CD4-positive, alpha-beta memory T cell (primary cell): ENCODE measurements around the gene EED. TPM values are rescaled to one million over a fixed set of nuclear protein-coding genes. Genes with fewer than 3 reads are reported as not detected.
"Not testable (repeated sequence)": the region's sequence is repeated elsewhere in the genome, so short reads cannot be mapped to it uniquely, and the experiment has no call there.

ENCODE experiments used
- CTCF ChIA-PET: fragments of 350-600 bp; sonication (Branson Sonifier 250); formaldehyde crosslinking; loops from one replicate; lab custom pipeline; 2021; ENCODE audit warnings: inconsistent platforms; ENCODE audit not compliant: partially characterized antibody; lab: Charles Lee
- POLR2A ChIA-PET: fragments of 350-600 bp; sonication (Branson Sonifier 250); formaldehyde crosslinking; loops from one replicate; lab custom pipeline; 2021; ENCODE audit not compliant: partially characterized antibody; lab: Charles Lee
- DNase-seq, 5 donors: peaks; one replicate each; pipeline versions ENCODE4 v3.0.0 to v3.0.0-alpha.2; 2020 to 2022; ENCODE audit warnings: mixed read lengths in 1 of 5
- H3K27ac ChIP-seq: one replicate; pipeline ENCODE4 v1.7.0; 2013; ENCODE audit warnings: low read depth, low read length
- H3K27me3 ChIP-seq: 2 replicates; pipeline ENCODE4 v1.7.0; 2013; ENCODE audit warnings: mild to moderate bottlenecking, low read length, moderate library complexity; ENCODE audit not compliant: insufficient read depth
- H3K36me3 ChIP-seq: 2 replicates; pipeline ENCODE4 v1.7.0; 2013; ENCODE audit warnings: mild to moderate bottlenecking, low read length, moderate library complexity; ENCODE audit not compliant: insufficient read depth
- H3K4me1 ChIP-seq: 2 replicates; pipeline ENCODE4 v1.7.0; 2013; ENCODE audit warnings: mild to moderate bottlenecking, low read length, moderate library complexity; ENCODE audit not compliant: insufficient read depth
- H3K4me3 ChIP-seq, 2 donors: one replicate each; pipeline ENCODE4 v1.7.0; 2013; ENCODE audit warnings: low read length in 2 of 2, mild to moderate bottlenecking in 1 of 2
- H3K9me3 ChIP-seq, 2 donors: one replicate each; pipeline ENCODE4 v1.7.0; 2013; ENCODE audit warnings: low read length in 2 of 2, control low read depth in 1 of 2; ENCODE audit not compliant: control insufficient read depth in 1 of 2
- H3K27ac Mint-ChIP-seq, 7 donors: one replicate each; pipeline ENCODE4 v1.8.0; 2020 to 2021; ENCODE audit warnings: mixed read lengths in 7 of 7, mild to moderate bottlenecking in 6 of 7, inconsistent platforms in 3 of 7, moderate library complexity in 3 of 7
- H3K27me3 Mint-ChIP-seq, 2 donors: one replicate each; pipeline ENCODE4 v1.8.0; 2020 to 2021; ENCODE audit warnings: mixed read lengths in 2 of 2
- H3K36me3 Mint-ChIP-seq, 2 donors: one replicate each; pipeline ENCODE4 v1.8.0; 2020 to 2021; ENCODE audit warnings: mixed read lengths in 2 of 2, inconsistent platforms in 1 of 2, mild to moderate bottlenecking in 1 of 2
- H3K4me1 Mint-ChIP-seq, 4 donors: one replicate each; pipeline ENCODE4 v1.8.0; 2020 to 2021; ENCODE audit warnings: mixed read lengths in 4 of 4, mild to moderate bottlenecking in 1 of 4
- H3K4me3 Mint-ChIP-seq, 8 donors: one replicate each; pipeline ENCODE4 v1.8.0; 2020 to 2021; ENCODE audit warnings: mixed read lengths in 8 of 8, mild to moderate bottlenecking in 7 of 8, moderate library complexity in 6 of 8, inconsistent platforms in 3 of 8
- H3K9me3 Mint-ChIP-seq, 8 donors: one replicate each; pipeline ENCODE4 v1.8.0; 2020 to 2021; ENCODE audit warnings: mixed read lengths in 8 of 8, mild to moderate bottlenecking in 5 of 8, inconsistent platforms in 3 of 8, moderate library complexity in 1 of 8
- intact Hi-C: fragments of 100-400 bp; cut with micrococcal nuclease; formaldehyde crosslinking; loops from one replicate; pipeline ENCODE4 v1.15.1; 2023
- polyA plus RNA-seq, 2 donors: library from polyadenylated mRNA; unstranded; fragments of 300-500 nt; fragmentation: Illumina TruSeq; gene quantifications; one replicate each; pipeline ENCODE4 v1.2.3, GENCODE V29; 2021
- total RNA-seq, 2 experiments: library from RNA; stranded (reverse); gene quantifications; one replicate each; pipeline ENCODE4 v1.2.3, GENCODE V29; 2021

EED gene
- total and polyA plus RNA-seq, 4 experiments from 2014 or later, result 15.5 to 51.0 (median 37.0) TPM

GRCh38 chr11:86228269-86229038 is 16.1 kb upstream of the EED start:
- intact Hi-C loops, result no loop called here
- Histone ChIP-seq H3K36me3 (no peaks in the 10 kb centered on the region), H3K4me1 (no peaks in the 10 kb centered on the region), H3K9me3 (no peaks in the 10 kb centered on the region), H3K27ac (no peak overlapping the region), H3K4me3 (no peak overlapping the region), H3K27me3 (no peaks in the 10 kb centered on the region)
- ChIA-PET POLR2A (no interaction called here), CTCF (interaction anchor here (0.7 kb wide), 1 partner anchor 266 kb away, joined by 3 read pairs; no protein-coding TSS in a partner anchor)
- DNase-seq, result no peak
- H3K4me1 Mint-ChIP-seq, result peaks cover 0 to 4% (median 0%) of the 10 kb centered on the region in 4 donors
- H3K9me3 Mint-ChIP-seq, result peaks cover 0 to 5% (median under 1%) of the 10 kb centered on the region in 8 donors
- no peaks in the 10 kb centered on the region for H3K36me3 Mint-ChIP-seq
- H3K27ac Mint-ChIP-seq, result no peak overlapping the region
- no peak overlapping the region for H3K4me3 Mint-ChIP-seq
- H3K27me3 Mint-ChIP-seq, result peaks cover 0 to 2% of the 10 kb centered on the region in 2 donors

GRCh38 chr11:86229039-86229330 is 15.6 kb upstream of the EED start:
- H3K9me3 Mint-ChIP-seq, H3K36me3 Mint-ChIP-seq, H3K4me1 ChIP-seq, H3K27ac ChIP-seq, H3K4me3 ChIP-seq, intact Hi-C loops, H3K4me3 Mint-ChIP-seq, H3K9me3 ChIP-seq, H3K27me3 Mint-ChIP-seq, H3K4me1 Mint-ChIP-seq, DNase-seq, H3K27ac Mint-ChIP-seq, H3K27me3 ChIP-seq, H3K36me3 ChIP-seq, POLR2A ChIA-PET: not testable (repeated sequence)
- CTCF ChIA-PET, result interaction anchor here (1.2 to 1.4 kb wide), 2 partner anchors 9 to 374 kb away, joined by 3 to 4 read pairs; no protein-coding TSS in a partner anchor

- H3K4me1 Mint-ChIP-seq, result peaks cover 0 to 4% (median 0%) of the 10 kb centered on the region in 4 donors
- POLR2A ChIA-PET, result no interaction called here
- H3K27ac Mint-ChIP-seq, result no peak overlapping the region
- H3K9me3 Mint-ChIP-seq, result no peaks in the 10 kb centered on the region
- intact Hi-C loops, result no loop called here
- CTCF ChIA-PET, result interaction anchor here (1.2 to 3.5 kb wide), 5 partner anchors 11 to 376 kb away, joined by 3 to 14 read pairs (median 3); no protein-coding TSS in a partner anchor
- no peak overlapping the region for H3K4me3 Mint-ChIP-seq
- H3K4me3 ChIP-seq, result no peak overlapping the region
- DNase-seq, result no peak
- H3K27me3 Mint-ChIP-seq, result no peaks in the 10 kb centered on the region
- no peaks in the 10 kb centered on the region for H3K9me3 ChIP-seq
- no peaks in the 10 kb centered on the region for H3K4me1 ChIP-seq
- H3K36me3 ChIP-seq, result no peaks in the 10 kb centered on the region
- H3K36me3 Mint-ChIP-seq, result no peaks in the 10 kb centered on the region
- H3K27ac ChIP-seq, result no peak overlapping the region
- no peaks in the 10 kb centered on the region for H3K27me3 ChIP-seq
Measured at GRCh38 chr11:86230179-86230804, 14.3 kb upstream of the EED start.

- ChIA-PET POLR2A (no interaction called here), CTCF (interaction anchor here (1.3 to 3.5 kb wide), 3 partner anchors 13 to 37 kb away, joined by 3 to 14 read pairs (median 3); no protein-coding TSS in a partner anchor)
- H3K27ac Mint-ChIP-seq, result no peak overlapping the region
- H3K4me1 Mint-ChIP-seq, result peaks cover 0 to 4% (median 0%) of the 10 kb centered on the region in 4 donors
- H3K27me3 Mint-ChIP-seq, result no peaks in the 10 kb centered on the region
- Histone ChIP-seq H3K36me3 (no peaks in the 10 kb centered on the region), H3K4me1 (no peaks in the 10 kb centered on the region), H3K27ac (no peak overlapping the region), H3K4me3 (no peak overlapping the region), H3K9me3 (no peaks in the 10 kb centered on the region), H3K27me3 (no peaks in the 10 kb centered on the region)
- H3K9me3 Mint-ChIP-seq, result no peaks in the 10 kb centered on the region
- intact Hi-C loops, result no loop called here
- H3K4me3 Mint-ChIP-seq, result no peak overlapping the region
- no peak for DNase-seq
- H3K36me3 Mint-ChIP-seq, result no peaks in the 10 kb centered on the region
Measured at GRCh38 chr11:86230921-86231434, 13.6 kb upstream of the EED start.

- ChIA-PET POLR2A (no interaction called here), CTCF (interaction anchor here (3.5 kb wide), 1 partner anchor 15 kb away, joined by 14 read pairs; no protein-coding TSS in a partner anchor)
- Histone ChIP-seq H3K27ac (no peak overlapping the region), H3K4me3 (no peak overlapping the region), H3K27me3 (no peaks in the 10 kb centered on the region), H3K4me1 (no peaks in the 10 kb centered on the region), H3K36me3 (no peaks in the 10 kb centered on the region), H3K9me3 (no peaks in the 10 kb centered on the region)
- Mint-ChIP-seq H3K27me3 (no peaks in the 10 kb centered on the region), H3K36me3 (no peaks in the 10 kb centered on the region), H3K4me3 (no peak overlapping the region), H3K4me1 (peaks cover 0 to 4% (median 0%) of the 10 kb centered on the region in 4 donors), H3K9me3 (no peaks in the 10 kb centered on the region), H3K27ac (no peak overlapping the region)
- intact Hi-C loops, result no loop called here
- no peak for DNase-seq
Measured at GRCh38 chr11:86232556-86232955, 12.0 kb upstream of the EED start.

GRCh38 chr11:86234831-86235461 is 9.6 kb upstream of the EED start:
- CTCF ChIA-PET, result no interaction called here

More at GRCh38 chr11:86234831-86235461, 9.6 kb upstream of the EED start:
- Histone ChIP-seq H3K4me3 (no peak overlapping the region), H3K27me3 (no peaks in the 10 kb centered on the region), H3K9me3 (no peaks in the 10 kb centered on the region), H3K36me3 (no peaks in the 10 kb centered on the region), H3K4me1 (no peaks in the 10 kb centered on the region), H3K27ac (no peak overlapping the region)
- Mint-ChIP-seq H3K9me3 (no peaks in the 10 kb centered on the region), H3K27ac (peak overlapping the region in 1 of 7 donors; percentile 69), H3K36me3 (no peaks in the 10 kb centered on the region), H3K4me1 (no peaks in the 10 kb centered on the region), H3K27me3 (no peaks in the 10 kb centered on the region), H3K4me3 (no peak overlapping the region)
- intact Hi-C loops, result no loop called here
- DNase-seq, result no peak
- POLR2A ChIA-PET, result interaction anchor here (1.4 kb wide), 1 partner anchor 9 kb away, joined by 4 read pairs; the partner anchor contains the start of gene EED
